Tibial nerve (tissue), 3 donors: ENCODE results near the gene FAM200C.

ENCODE experiments used
- POLR2A ChIP-seq, 2 donors: fragments of 450-650 bp; IDR thresholded peaks; one replicate each; pipeline ENCODE4 v1.6.1; 2017; ENCODE audit warnings: antibody characterized with exemption in 2 of 2, mild to moderate bottlenecking in 2 of 2, moderate library complexity in 2 of 2
- TF ChIP-seq, protein P1 (sequence below), 5 experiments: fragments of 200-600 bp in 3 of 5; fragments of 450-650 bp in 2 of 5; sonication (generic) in 3 of 5; IDR thresholded peaks; one replicate each; pipeline ENCODE4 v1.5.1; 2016 to 2019; ENCODE audit warnings: antibody characterized with exemption in 5 of 5, mild to moderate bottlenecking in 3 of 5, moderate library complexity in 2 of 5

DNA sequence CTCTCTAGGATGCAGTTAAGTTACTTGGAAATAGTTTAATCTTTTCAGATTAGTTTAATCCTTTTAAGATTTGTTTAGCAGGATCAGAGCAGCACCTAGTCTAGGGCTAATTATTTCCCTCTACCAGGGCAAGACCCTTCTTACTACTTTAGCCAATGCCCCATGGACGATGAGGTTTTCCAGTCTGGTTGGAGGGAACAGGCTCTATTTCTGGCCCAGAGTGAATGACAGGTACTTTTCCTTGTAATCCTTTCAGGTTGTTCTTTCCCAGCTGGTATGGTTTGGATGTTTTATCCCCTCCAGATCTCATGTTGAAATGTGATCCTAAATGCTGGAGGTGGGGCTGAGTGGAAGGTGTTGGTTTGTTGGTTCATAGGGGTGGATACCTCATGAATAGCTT lies 49.0 kb upstream of the FAM200C start:
- TF ChIP-seq, protein P1, sequence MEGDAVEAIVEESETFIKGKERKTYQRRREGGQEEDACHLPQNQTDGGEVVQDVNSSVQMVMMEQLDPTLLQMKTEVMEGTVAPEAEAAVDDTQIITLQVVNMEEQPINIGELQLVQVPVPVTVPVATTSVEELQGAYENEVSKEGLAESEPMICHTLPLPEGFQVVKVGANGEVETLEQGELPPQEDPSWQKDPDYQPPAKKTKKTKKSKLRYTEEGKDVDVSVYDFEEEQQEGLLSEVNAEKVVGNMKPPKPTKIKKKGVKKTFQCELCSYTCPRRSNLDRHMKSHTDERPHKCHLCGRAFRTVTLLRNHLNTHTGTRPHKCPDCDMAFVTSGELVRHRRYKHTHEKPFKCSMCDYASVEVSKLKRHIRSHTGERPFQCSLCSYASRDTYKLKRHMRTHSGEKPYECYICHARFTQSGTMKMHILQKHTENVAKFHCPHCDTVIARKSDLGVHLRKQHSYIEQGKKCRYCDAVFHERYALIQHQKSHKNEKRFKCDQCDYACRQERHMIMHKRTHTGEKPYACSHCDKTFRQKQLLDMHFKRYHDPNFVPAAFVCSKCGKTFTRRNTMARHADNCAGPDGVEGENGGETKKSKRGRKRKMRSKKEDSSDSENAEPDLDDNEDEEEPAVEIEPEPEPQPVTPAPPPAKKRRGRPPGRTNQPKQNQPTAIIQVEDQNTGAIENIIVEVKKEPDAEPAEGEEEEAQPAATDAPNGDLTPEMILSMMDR (IDR thresholded peaks at IDR 0.05), result no peak
- TF ChIP-seq POLR2A (IDR thresholded peaks at IDR 0.05), result no peak
